ENCODE measurements around the gene SMG6. TPM values are rescaled to one million over a fixed set of nuclear protein-coding genes. Genes with fewer than 3 reads are reported as not detected.
A peak's percentile ranks its signal among the peaks of the same experiment; 100 is the strongest.

The SMG6 gene
- total and polyA plus RNA-seq, 2 of the 13 experiments (the other 11 are each of a cell fraction or from before 2014, with no cell fraction given): 4.6 to 14.6 TPM

DNA sequence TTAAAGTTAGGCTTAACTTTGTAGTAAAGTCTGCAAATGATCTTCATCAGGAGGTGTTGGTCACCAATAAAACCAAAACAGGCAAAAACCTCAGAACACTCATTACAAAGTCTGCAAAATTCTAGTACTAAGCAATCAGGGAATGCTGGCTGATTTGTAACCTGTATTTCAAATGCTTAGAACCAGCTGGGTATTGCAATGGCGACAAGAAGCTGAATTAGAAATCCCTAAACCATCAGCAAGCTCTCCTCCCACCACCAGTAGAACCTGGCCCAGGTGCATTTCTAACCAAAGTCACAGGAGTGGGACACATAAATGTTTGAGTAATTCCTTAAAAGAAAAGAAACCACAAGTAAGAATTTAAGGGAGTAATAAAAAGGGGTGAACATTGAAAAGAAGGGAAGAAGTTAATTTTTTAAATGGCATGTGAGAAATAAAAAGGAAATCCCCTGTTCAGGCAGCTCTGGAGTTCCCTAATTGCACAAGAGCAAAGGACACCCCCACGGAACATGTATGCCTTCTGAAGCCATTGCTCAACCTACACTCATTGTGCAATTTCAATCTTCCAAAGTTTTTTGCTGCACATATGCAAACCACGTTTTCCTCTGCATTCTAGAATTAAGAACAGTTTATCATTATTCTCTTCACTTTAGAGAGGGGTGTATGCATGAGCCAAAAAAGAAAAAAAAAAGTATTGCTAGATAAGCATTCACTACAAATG lies 145.8 kb downstream of the SMG6 start (continued):
- TF ChIP-seq, protein P1, sequence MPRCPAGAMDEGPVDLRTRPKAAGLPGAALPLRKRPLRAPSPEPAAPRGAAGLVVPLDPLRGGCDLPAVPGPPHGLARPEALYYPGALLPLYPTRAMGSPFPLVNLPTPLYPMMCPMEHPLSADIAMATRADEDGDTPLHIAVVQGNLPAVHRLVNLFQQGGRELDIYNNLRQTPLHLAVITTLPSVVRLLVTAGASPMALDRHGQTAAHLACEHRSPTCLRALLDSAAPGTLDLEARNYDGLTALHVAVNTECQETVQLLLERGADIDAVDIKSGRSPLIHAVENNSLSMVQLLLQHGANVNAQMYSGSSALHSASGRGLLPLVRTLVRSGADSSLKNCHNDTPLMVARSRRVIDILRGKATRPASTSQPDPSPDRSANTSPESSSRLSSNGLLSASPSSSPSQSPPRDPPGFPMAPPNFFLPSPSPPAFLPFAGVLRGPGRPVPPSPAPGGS (CRISPR knock-in tag; IDR thresholded peaks at IDR 0.05): no peak
- TF ChIP-seq ZNF256 (CRISPR knock-in tag; conservative IDR thresholded peaks at IDR 0.05) (no peak), ATRX (CRISPR knock-in tag; IDR thresholded peaks at IDR 0.05; ENCODE audit: borderline replicate concordance) (no peak), ZNF839 (CRISPR knock-in tag; IDR thresholded peaks at IDR 0.05; ENCODE audit: borderline replicate concordance) (no peak), ZNF530 (CRISPR knock-in tag; IDR thresholded peaks at IDR 0.05; ENCODE audit: low read depth) (no peak), U2AF1 (optimal IDR thresholded peaks at IDR 0.05; ENCODE audit: low read depth, low read length) (no peak), BCL6 (CRISPR knock-in tag; IDR thresholded peaks at IDR 0.05) (peak; percentile 65), SALL1 (CRISPR knock-in tag; IDR thresholded peaks at IDR 0.05) (peak; percentile 39; the same call in 1 of the 2 replicates), NR2F6 (IDR thresholded peaks at IDR 0.05) (no peak), NR2F6 (CRISPR knock-in tag; IDR thresholded peaks at IDR 0.05) (0 out of 2 replicates have a peak, but pooled peaks have one; percentile 27), ZZZ3 (CRISPR knock-in tag; IDR thresholded peaks at IDR 0.05; ENCODE audit: borderline replicate concordance) (no peak), TCF7 (IDR thresholded peaks at IDR 0.05; ENCODE audit: low read depth) (peak; percentile 41), FOSL1 (CRISPR knock-in tag; IDR thresholded peaks at IDR 0.05; ENCODE audit: borderline replicate concordance) (no peak), NFE2L2 (IDR thresholded peaks at IDR 0.05; ENCODE audit: low read length) (no peak), ZNF781 (CRISPR knock-in tag; IDR thresholded peaks at IDR 0.05; ENCODE audit: borderline replicate concordance, not compliant biosample characterization) (no peak), RAD51 (IDR thresholded peaks at IDR 0.05; ENCODE audit: borderline replicate concordance) (no peak), ZNF382 (CRISPR knock-in tag; IDR thresholded peaks at IDR 0.05; ENCODE audit: borderline replicate concordance) (no peak), SMC3 (IDR thresholded peaks at IDR 0.05; ENCODE audit: low read length) (peak; percentile 39; the same call in 1 of the 2 replicates), ZFP90 (CRISPR knock-in tag; IDR thresholded peaks at IDR 0.05; ENCODE audit: borderline replicate concordance) (no peak), HMG20A (CRISPR knock-in tag; IDR thresholded peaks at IDR 0.05; ENCODE audit: borderline replicate concordance) (peak; percentile 59), ZNF766 (CRISPR knock-in tag; IDR thresholded peaks at IDR 0.05; ENCODE audit: borderline replicate concordance) (no peak), KMT2A (CRISPR knock-in tag; IDR thresholded peaks at IDR 0.05) (peak; percentile 49; the same call in 1 of the 2 replicates), SOX5 (CRISPR knock-in tag; IDR thresholded peaks at IDR 0.05; ENCODE audit: borderline replicate concordance) (peak; percentile 38; the same call in 1 of the 2 replicates), HDAC2 (CRISPR knock-in tag; IDR thresholded peaks at IDR 0.05) (peak; percentile 60; the same call in 1 of the 2 replicates), HNF4A (CRISPR knock-in tag; IDR thresholded peaks at IDR 0.05) (peak; percentile 60)
- TF ChIP-seq, protein P2, sequence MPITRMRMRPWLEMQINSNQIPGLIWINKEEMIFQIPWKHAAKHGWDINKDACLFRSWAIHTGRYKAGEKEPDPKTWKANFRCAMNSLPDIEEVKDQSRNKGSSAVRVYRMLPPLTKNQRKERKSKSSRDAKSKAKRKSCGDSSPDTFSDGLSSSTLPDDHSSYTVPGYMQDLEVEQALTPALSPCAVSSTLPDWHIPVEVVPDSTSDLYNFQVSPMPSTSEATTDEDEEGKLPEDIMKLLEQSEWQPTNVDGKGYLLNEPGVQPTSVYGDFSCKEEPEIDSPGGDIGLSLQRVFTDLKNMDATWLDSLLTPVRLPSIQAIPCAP (CRISPR knock-in tag; IDR thresholded peaks at IDR 0.05; ENCODE audit: low read depth): no peak
- TF ChIP-seq, protein P3, sequence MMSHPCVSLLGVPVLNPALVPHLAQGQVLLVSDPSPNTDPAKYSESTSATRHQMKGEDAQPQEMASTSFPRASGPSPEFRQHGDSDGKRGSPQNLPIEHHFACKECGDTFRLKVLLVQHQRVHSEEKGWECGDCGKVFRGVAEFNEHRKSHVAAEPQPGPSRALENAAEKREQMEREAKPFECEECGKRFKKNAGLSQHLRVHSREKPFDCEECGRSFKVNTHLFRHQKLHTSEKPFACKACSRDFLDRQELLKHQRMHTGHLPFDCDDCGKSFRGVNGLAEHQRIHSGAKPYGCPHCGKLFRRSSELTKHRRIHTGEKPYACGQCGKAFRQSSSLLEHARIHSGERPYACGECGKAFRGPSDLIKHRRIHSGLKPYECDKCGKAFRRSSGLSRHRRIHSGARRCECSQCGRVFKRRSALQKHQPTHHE (CRISPR knock-in tag; IDR thresholded peaks at IDR 0.05; ENCODE audit: borderline replicate concordance): no peak
- TF ChIP-seq, protein P4, sequence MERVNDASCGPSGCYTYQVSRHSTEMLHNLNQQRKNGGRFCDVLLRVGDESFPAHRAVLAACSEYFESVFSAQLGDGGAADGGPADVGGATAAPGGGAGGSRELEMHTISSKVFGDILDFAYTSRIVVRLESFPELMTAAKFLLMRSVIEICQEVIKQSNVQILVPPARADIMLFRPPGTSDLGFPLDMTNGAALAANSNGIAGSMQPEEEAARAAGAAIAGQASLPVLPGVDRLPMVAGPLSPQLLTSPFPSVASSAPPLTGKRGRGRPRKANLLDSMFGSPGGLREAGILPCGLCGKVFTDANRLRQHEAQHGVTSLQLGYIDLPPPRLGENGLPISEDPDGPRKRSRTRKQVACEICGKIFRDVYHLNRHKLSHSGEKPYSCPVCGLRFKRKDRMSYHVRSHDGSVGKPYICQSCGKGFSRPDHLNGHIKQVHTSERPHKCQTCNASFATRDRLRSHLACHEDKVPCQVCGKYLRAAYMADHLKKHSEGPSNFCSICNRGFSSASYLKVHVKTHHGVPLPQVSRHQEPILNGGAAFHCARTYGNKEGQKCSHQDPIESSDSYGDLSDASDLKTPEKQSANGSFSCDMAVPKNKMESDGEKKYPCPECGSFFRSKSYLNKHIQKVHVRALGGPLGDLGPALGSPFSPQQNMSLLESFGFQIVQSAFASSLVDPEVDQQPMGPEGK (CRISPR knock-in tag; IDR thresholded peaks at IDR 0.05): peak; percentile 96

Measured in HepG2 (cell line).